Mucosa of rectum (tissue), 2 donors: ENCODE results near the gene TMEM178A.

Experiments
- H3K27ac ChIP-seq, 2 donors: one replicate each; pipeline ENCODE4 v1.7.0; 2013; ENCODE audit warnings: inconsistent platforms in 2 of 2, low read depth in 2 of 2, low read length in 2 of 2
- H3K27me3 ChIP-seq, 2 donors: one replicate each; pipeline ENCODE4 v1.7.0; 2013; ENCODE audit warnings: low read length in 2 of 2; ENCODE audit not compliant: control insufficient read depth in 2 of 2, insufficient read depth in 2 of 2
- H3K36me3 ChIP-seq, 2 donors: one replicate each; pipeline ENCODE4 v1.7.0; 2013; ENCODE audit warnings: low read length in 2 of 2; ENCODE audit not compliant: control insufficient read depth in 2 of 2, insufficient read depth in 2 of 2
- H3K4me1 ChIP-seq, 2 donors: one replicate each; pipeline ENCODE4 v1.7.0; 2013; ENCODE audit warnings: low read length in 2 of 2, mild to moderate bottlenecking in 1 of 2; ENCODE audit not compliant: control insufficient read depth in 2 of 2, insufficient read depth in 2 of 2
- H3K4me3 ChIP-seq, 2 donors: one replicate each; pipeline ENCODE4 v1.7.0; 2013; ENCODE audit warnings: low read length in 2 of 2
- H3K9ac ChIP-seq, 2 donors: one replicate each; pipeline ENCODE4 v1.7.0; 2013; ENCODE audit warnings: low read length in 2 of 2, low read depth in 1 of 2, mild to moderate bottlenecking in 1 of 2
- H3K9me3 ChIP-seq, 2 donors: one replicate each; pipeline ENCODE4 v1.7.0; 2013; ENCODE audit warnings: low read length in 2 of 2; ENCODE audit not compliant: control insufficient read depth in 2 of 2
- donor health status: healthy.
- donor health status: Normal muscosa, but diverticular disease.

TMEM178A gene

DNA sequence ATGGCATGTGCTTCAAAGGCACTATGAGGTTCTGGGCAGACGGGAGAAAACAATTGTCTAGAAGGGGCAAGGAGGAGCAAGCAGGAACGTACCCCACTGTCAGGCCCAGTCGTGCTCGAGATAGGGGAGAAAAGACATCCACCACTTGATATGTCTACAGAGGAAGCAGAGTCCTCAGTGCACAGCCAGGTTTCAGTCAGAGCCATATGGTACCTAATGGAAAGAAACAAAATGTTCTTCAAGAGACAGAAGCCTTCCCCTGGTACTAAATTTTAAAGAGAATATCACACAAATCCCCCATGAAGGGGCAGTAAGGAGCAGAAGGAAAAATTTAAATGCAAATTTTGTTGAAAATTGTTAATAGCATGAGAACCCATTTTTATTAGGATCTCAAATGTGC, 91.4 kb downstream of the TMEM178A start:
- Histone ChIP-seq H3K4me1 (no peaks in the 10 kb centered on the region), H3K9me3 (no peaks in the 10 kb centered on the region), H3K36me3 (peaks cover 31 to 53% of the 10 kb centered on the region in 2 donors)

DNA sequence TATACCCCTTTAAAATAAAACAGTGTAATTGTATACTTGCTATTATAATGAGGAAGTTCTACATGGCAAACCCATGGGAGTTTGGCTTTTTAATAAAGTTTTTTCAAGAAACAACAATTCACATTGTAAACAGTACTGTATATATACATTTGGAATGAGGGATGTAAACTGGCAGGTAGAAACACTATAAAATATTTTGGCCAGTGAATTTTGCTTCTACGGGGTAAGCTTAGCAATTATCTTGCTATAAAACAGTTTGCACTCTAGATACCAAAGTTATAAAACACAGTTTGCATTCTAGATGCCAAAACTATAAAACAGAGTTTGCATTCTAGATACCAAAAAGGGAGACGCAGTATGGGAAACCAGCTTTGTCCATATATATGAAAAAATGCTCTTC, 96.7 kb downstream of the TMEM178A start:
- Histone ChIP-seq H3K4me1 (no peaks in the 10 kb centered on the region), H3K9me3 (no peaks in the 10 kb centered on the region), H3K4me3 (no peak overlapping the region), H3K36me3 (peaks cover 25 to 40% of the 10 kb centered on the region in 2 donors), H3K9ac (no peak overlapping the region), H3K27ac (no peak overlapping the region), H3K27me3 (no peaks in the 10 kb centered on the region)

More for the DNA sequence above, 91.4 kb downstream of the TMEM178A start:
- Histone ChIP-seq H3K27me3 (no peaks in the 10 kb centered on the region), H3K9ac (no peak overlapping the region), H3K4me3 (no peak overlapping the region), H3K27ac (no peak overlapping the region)
